ENCODE data around the gene COL9A3.

- TF ChIP-seq POLR2AphosphoS5 (IDR thresholded peaks at IDR 0.05; ENCODE audit: borderline replicate concordance, low read depth, low read length) (no peak), EZH2 (IDR thresholded peaks at IDR 0.05) (no peak), FOXP2 (optimal IDR thresholded peaks at IDR 0.05; ENCODE audit: control extremely low read depth, extremely low read length, insufficient read depth) (no peak)
Observed at GRCh38 chr20:62813588-62813987, 3.3 kb upstream of the COL9A3 start.
